Neuron (in vitro differentiated cells): Measurements from ENCODE around the gene ACSS1.

Experiments
- H2AFZ ChIP-seq: one replicate; pipeline ENCODE4 v1.6.1; 2013; ENCODE audit warnings: low read depth, mild to moderate bottlenecking, inconsistent platforms, low read length, moderate library complexity
- H3K27me3 ChIP-seq: one replicate; pipeline ENCODE4 v1.6.1; 2013; ENCODE audit warnings: low read length; ENCODE audit not compliant: insufficient read depth
- H3K36me3 ChIP-seq: one replicate; pipeline ENCODE4 v1.6.1; 2013; ENCODE audit warnings: low read length; ENCODE audit not compliant: insufficient read depth
- H3K4me1 ChIP-seq: one replicate; pipeline ENCODE4 v1.6.1; 2013; ENCODE audit warnings: low read length; ENCODE audit not compliant: insufficient read depth
- H3K4me3 ChIP-seq: 2 replicates; pipeline ENCODE4 v1.5.1; 2013; ENCODE audit warnings: mild to moderate bottlenecking, low read length, moderate library complexity
- H3K9me3 ChIP-seq: one replicate; pipeline ENCODE4 v1.6.1; 2013; ENCODE audit warnings: low read length

Gene ACSS1

GRCh38 chr20:24962182-24962492 is 95.8 kb downstream of the ACSS1 start:
- no peak overlapping the region for H2AFZ ChIP-seq
- no peaks in the 10 kb centered on the region for H3K27me3 ChIP-seq
- peaks cover 57% of the 10 kb centered on the region for H3K36me3 ChIP-seq
- H3K9me3 ChIP-seq: no peaks in the 10 kb centered on the region
- no peaks in the 10 kb centered on the region for H3K4me1 ChIP-seq
- no peak overlapping the region for H3K4me3 ChIP-seq

DNA sequence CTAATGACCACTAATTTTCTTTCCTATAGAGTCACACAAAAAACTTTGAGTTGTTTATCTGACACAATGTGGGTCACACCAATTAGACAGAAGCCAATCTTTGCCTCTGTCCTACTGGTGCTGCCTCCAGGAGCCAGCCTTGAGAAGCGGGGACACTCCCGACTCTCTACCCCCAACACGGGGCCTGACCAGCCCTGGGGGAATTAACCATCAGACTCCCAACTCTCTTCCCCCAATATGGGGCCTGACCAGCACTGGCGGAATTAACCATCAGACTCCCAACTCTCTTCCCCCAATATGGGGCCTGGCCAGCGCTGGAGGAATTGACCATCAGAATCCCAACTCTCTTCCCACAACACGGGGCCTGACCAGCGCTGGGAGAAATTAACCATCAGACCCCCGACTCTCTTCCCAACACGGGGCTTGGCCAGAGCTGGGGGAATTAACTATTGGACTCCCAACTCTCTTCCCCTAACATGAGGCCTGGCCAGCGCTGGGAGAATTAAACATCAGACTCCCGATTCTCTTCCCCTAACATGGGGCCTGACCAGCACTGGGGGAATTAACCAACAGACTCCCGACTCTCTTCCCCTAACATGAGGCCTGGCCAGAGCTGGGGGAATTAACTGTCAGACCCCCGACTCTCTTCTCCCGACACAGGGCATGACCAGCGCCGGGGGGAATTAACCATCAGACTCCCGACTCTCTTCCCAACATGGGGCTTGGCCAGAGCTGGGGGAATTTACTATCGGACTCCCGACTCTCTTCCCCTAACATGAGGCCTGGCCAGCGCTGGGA is 96.4 kb downstream of the ACSS1 start:
- H3K4me1 ChIP-seq: no peaks in the 10 kb centered on the region
- H2AFZ ChIP-seq: no peak overlapping the region
- H3K4me3 ChIP-seq: no peak overlapping the region
- H3K9me3 ChIP-seq: no peaks in the 10 kb centered on the region
- no peaks in the 10 kb centered on the region for H3K27me3 ChIP-seq
- H3K36me3 ChIP-seq: peaks cover 57% of the 10 kb centered on the region

DNA sequence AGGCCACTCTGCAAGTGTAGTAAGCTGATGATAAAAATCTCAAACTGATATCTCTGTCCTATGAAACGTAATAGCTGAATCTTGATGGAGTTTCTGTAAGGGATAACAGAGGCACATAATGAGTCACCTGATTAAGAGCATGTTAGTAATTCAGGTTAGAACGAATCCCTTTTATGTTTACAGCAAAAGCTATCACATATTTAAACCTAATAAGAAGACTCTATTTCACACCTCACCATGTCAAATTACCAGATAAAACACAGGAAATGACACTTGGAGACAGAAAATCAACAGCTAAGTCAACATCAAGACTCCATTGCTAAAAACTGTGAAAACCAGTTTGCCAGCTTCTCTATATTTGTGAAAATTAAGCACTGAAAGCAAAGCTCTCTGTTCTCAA is 97.1 kb downstream of the ACSS1 start:
- no peaks in the 10 kb centered on the region for H3K4me1 ChIP-seq
- no peak overlapping the region for H3K4me3 ChIP-seq
- no peak overlapping the region for H2AFZ ChIP-seq
- no peaks in the 10 kb centered on the region for H3K9me3 ChIP-seq
- H3K27me3 ChIP-seq: no peaks in the 10 kb centered on the region
- H3K36me3 ChIP-seq: peaks cover 53% of the 10 kb centered on the region

DNA sequence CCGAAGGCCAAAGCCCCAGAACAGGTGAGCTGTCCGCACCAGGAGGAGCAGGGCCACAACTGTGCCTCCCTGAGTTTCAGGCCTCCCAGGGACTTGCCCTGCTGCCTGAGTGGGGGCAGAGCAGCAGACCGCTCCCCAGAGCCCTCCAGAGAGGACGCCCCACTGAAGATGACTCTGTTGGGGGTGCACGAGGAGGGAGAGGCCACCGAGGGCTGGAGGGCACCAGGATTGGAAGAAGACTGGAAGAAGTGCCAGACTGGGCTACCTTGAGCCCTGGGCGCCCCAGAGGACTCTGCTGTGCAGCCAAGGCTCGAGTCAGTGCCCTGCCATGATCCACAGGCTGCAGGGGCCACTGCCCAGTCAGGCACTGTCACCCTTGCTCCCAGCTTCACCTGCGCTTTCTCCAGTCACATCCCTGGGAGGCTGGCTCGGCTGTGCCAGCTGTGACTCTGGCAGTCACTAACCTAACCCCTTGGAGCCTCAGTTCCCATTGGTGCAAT is 97.6 kb downstream of the ACSS1 start:
- Histone ChIP-seq H3K4me1 (no peaks in the 10 kb centered on the region), H3K9me3 (no peaks in the 10 kb centered on the region), H2AFZ (no peak overlapping the region), H3K4me3 (no peak overlapping the region), H3K27me3 (no peaks in the 10 kb centered on the region), H3K36me3 (peaks cover 48% of the 10 kb centered on the region)

DNA sequence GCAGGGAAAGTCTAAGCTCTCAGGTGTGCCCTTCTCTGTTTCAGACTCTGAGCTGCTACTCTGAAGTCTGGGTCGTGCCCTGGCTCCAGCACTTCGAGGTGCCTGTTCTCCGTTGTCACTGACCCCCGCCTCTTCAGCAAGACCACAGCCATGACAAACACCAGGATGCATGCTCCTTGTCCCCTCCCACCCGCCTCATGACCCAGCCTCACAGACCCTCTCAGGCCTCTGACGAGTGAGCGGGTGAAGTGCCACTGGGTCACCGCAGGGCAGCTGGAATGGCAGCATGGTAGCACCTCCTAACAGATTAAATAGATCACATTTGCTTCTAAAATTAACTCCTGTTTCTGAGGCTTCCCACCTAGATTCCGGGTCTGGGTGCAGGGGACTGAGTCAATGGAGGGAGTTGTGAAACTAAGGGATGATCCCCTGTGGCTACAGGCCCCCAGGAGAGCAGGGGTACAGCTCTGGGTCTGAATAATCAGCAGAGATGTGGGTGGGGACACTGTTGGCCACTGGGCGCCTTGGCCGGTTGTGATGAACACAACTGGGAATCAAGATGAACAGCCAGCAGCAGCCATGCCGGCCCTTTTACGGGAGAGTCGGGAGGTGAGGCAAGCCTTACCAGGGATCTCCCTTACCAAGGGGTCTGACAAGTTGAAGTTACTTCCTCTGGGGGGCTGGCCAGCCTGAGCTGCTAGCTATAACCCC is 98.2 kb downstream of the ACSS1 start:
- no peak overlapping the region for H3K4me3 ChIP-seq
- H3K36me3 ChIP-seq: peaks cover 44% of the 10 kb centered on the region
- no peaks in the 10 kb centered on the region for H3K9me3 ChIP-seq
- no peak overlapping the region for H2AFZ ChIP-seq
- no peaks in the 10 kb centered on the region for H3K27me3 ChIP-seq
- no peaks in the 10 kb centered on the region for H3K4me1 ChIP-seq

GRCh38 chr20:24958506-24959385 is 99.2 kb downstream of the ACSS1 start:
- H3K27me3 ChIP-seq: no peaks in the 10 kb centered on the region
- no peak overlapping the region for H2AFZ ChIP-seq
- no peak overlapping the region for H3K4me3 ChIP-seq
- H3K4me1 ChIP-seq: no peaks in the 10 kb centered on the region
- no peaks in the 10 kb centered on the region for H3K9me3 ChIP-seq
- peaks cover 38% of the 10 kb centered on the region for H3K36me3 ChIP-seq

GRCh38 chr20:24957326-24958016 is 100.5 kb downstream of the ACSS1 start:
- H3K4me1 ChIP-seq: no peaks in the 10 kb centered on the region
- peaks cover 27% of the 10 kb centered on the region for H3K36me3 ChIP-seq
- no peaks in the 10 kb centered on the region for H3K27me3 ChIP-seq
- H3K9me3 ChIP-seq: no peaks in the 10 kb centered on the region
- H2AFZ ChIP-seq: no peak overlapping the region
- no peak overlapping the region for H3K4me3 ChIP-seq
